ENCODE data around the gene LRP1B.

DNA sequence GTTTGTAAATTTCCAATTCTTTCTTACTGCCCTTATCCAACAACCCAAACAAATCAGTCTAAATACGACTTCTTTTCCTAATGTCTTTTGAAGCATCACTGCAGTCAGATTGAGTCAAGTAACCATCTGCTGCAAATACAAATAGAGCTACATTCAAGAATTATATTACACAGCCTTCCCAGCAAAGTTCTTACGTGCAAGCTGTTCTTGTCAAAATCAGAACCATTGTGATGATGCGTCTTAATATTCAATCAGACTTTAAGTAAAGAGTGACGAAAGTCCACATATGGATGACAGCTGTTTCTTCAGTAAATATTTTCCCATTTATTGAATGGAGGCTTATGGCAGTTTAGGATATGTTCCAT lies 943.8 kb downstream of the LRP1B start:
- TF ChIP-seq POLR2AphosphoS5 (IDR thresholded peaks at IDR 0.05) (no peak), CTCF (IDR thresholded peaks at IDR 0.05) (no peak)
